Measurements from ENCODE around the gene FUZ.

The FUZ gene

DNA sequence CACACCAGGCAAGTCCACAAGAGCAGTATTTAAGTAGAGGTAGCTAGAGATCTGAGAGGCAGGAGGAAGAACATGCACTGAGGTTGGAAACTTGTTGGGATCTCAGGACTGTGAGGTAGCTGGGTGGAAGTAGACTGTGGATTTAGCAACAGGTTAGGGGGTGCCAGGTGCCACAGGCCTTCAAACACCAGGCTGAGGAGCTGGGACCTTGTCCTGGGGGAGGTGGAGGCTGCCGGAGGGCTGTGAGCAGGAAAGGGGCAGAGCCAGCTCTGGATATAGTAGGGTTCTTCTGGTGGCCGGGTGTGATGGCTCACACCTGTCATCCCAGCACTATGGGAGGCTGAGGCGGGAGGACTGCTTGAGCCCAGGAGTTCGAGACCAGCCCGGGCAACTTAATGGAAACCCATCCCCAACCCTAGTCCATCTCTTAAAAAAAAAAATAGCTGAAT is 3.1 kb downstream of the FUZ start:
- Histone ChIP-seq H3K18ac (ENCODE audit: low read length) (no peak overlapping the region), H2AFZ (ENCODE audit: low read length) (no peak overlapping the region), H3K27me3 (ENCODE audit: control insufficient read depth in 3 of 3, insufficient read depth in 3 of 3, low read depth in 1 of 3, low read length in 3 of 3) (no peaks in the 10 kb centered on the region), H3K36me3 (replicated peaks in 1 of 2; ENCODE audit: control insufficient read depth in 2 of 2, insufficient read depth in 2 of 2, low read length in 2 of 2) (peaks cover 13 to 37% of the 10 kb centered on the region in 2 donors), H2BK15ac (ENCODE audit: low read length) (no peak overlapping the region), H3K14ac (ENCODE audit: low read length) (no peak overlapping the region), H3K23ac (ENCODE audit: low read depth, low read length, poor library complexity) (no peak overlapping the region), H3K9ac (ENCODE audit: low read depth, low read length, poor library complexity) (no peak overlapping the region), H3K4ac (ENCODE audit: low read length) (no peak overlapping the region), H2AK5ac (ENCODE audit: low read depth, low read length) (peak overlapping the region; percentile 9), H2BK12ac (ENCODE audit: low read length) (no peak overlapping the region), H3K27ac (replicated peaks; ENCODE audit: low read length) (no peak overlapping the region), H4K91ac (ENCODE audit: low read depth, low read length, poor library complexity) (no peak overlapping the region), H2BK120ac (ENCODE audit: low read depth, low read length) (no peak overlapping the region), H3K79me1 (ENCODE audit: low read depth, low read length) (peaks cover 3% of the 10 kb centered on the region), H3K4me2 (ENCODE audit: insufficient read depth, low read length, poor library complexity, severe bottlenecking) (no peak overlapping the region), H4K8ac (ENCODE audit: low read depth, low read length) (no peak overlapping the region), H3K4me1 (ENCODE audit: control insufficient read depth in 2 of 2, insufficient read depth in 1 of 2, low read depth in 1 of 2, low read length in 2 of 2) (peaks cover 6 to 19% of the 10 kb centered on the region in 2 donors), H3K9me3 (replicated peaks in 1 of 2; ENCODE audit: control insufficient read depth in 2 of 2, insufficient read depth in 1 of 2, low read depth in 1 of 2, low read length in 2 of 2) (peaks cover 0 to 2% of the 10 kb centered on the region in 2 donors), H2BK5ac (ENCODE audit: low read length) (peak overlapping the region; percentile 1), H3K4me3 (ENCODE audit: low read length in 2 of 2) (peak overlapping the region in 1 of 2 donors; percentile 15)
- no CpG with 5 or more reads among the region's 5 CpGs for WGBS, 2 donors (ENCODE audit: extremely low coverage in 2 of 2, insufficient read length in 2 of 2, insufficient replicate concordance in 1 of 2)
- DNase-seq (ENCODE audit: low spot score): no peak

DNA sequence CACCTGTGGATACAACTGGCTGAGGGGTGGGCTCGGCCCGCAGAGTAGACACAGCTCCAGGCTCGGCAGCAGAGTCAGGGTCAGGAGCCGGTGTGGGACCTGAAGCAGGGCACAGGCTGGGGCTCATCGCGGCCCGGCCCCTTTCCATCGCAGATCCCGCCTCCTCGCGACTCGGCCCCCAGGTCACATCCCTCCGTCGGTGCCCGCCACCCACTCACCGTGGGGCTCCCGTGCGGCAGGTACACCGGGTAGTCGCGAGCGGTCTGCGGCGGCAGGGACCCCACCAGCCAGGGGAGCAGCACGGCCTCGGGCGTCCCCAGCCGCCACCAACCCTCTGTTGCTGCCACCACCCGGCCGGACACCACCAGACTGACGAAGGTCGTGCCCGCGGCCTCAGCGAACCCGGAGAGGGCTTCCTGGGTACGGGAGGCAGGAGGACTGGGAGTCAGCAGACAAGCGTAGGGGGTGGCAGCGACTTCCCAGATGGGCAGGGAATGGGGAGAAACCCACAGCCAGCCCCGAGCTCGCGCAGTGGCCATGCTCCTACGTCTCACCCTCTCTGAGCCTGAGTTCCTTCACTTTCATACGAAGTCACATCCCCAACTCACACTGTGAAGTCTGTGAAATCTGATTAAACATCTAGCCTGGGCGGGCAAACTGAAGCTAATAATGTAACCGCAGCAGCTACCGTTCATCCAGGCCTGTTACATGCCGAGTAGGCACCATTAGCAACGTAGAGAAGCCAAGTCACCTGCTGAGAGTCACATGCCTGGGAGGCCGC is 3.7 kb downstream of the FUZ start:
- Histone ChIP-seq H2BK12ac (ENCODE audit: low read length) (peak overlapping the region; percentile 87), H3K18ac (ENCODE audit: low read length) (peak overlapping the region; percentile 92), H3K4me3 (ENCODE audit: low read length in 2 of 2) (peak overlapping the region in 1 of 2 donors; percentile 81), H3K79me1 (ENCODE audit: low read depth, low read length) (peaks cover 3% of the 10 kb centered on the region), H3K14ac (ENCODE audit: low read length) (peak overlapping the region; percentile 84), H3K27me3 (ENCODE audit: control insufficient read depth in 3 of 3, insufficient read depth in 3 of 3, low read depth in 1 of 3, low read length in 3 of 3) (no peaks in the 10 kb centered on the region), H4K8ac (ENCODE audit: low read depth, low read length) (peak overlapping the region; percentile 98), H3K4ac (ENCODE audit: low read length) (peak overlapping the region; percentile 18), H3K4me1 (ENCODE audit: control insufficient read depth in 2 of 2, insufficient read depth in 1 of 2, low read depth in 1 of 2, low read length in 2 of 2) (peaks cover 6 to 19% of the 10 kb centered on the region in 2 donors), H4K91ac (ENCODE audit: low read depth, low read length, poor library complexity) (no peak overlapping the region), H3K23ac (ENCODE audit: low read depth, low read length, poor library complexity) (peak overlapping the region; percentile 76), H2AK5ac (ENCODE audit: low read depth, low read length) (peak overlapping the region; percentile 9), H2BK15ac (ENCODE audit: low read length) (peak overlapping the region; percentile 95), H3K9ac (ENCODE audit: low read depth, low read length, poor library complexity) (peak overlapping the region; percentile 87), H2BK5ac (ENCODE audit: low read length) (peak overlapping the region; percentile 1), H3K9me3 (replicated peaks in 1 of 2; ENCODE audit: control insufficient read depth in 2 of 2, insufficient read depth in 1 of 2, low read depth in 1 of 2, low read length in 2 of 2) (peaks cover 0 to 2% of the 10 kb centered on the region in 2 donors), H3K27ac (replicated peaks; ENCODE audit: low read length) (peak overlapping the region; percentile 61), H2BK120ac (ENCODE audit: low read depth, low read length) (peak overlapping the region; percentile 89), H3K4me2 (ENCODE audit: insufficient read depth, low read length, poor library complexity, severe bottlenecking) (peak overlapping the region; percentile 71), H2AFZ (ENCODE audit: low read length) (no peak overlapping the region), H3K36me3 (replicated peaks in 1 of 2; ENCODE audit: control insufficient read depth in 2 of 2, insufficient read depth in 2 of 2, low read length in 2 of 2) (peaks cover 13 to 44% of the 10 kb centered on the region in 2 donors)
- no peak for DNase-seq (ENCODE audit: low spot score)
- no CpG with 5 or more reads among the region's 50 CpGs for WGBS, 2 donors (ENCODE audit: extremely low coverage in 2 of 2, insufficient read length in 2 of 2, insufficient replicate concordance in 1 of 2)

DNA sequence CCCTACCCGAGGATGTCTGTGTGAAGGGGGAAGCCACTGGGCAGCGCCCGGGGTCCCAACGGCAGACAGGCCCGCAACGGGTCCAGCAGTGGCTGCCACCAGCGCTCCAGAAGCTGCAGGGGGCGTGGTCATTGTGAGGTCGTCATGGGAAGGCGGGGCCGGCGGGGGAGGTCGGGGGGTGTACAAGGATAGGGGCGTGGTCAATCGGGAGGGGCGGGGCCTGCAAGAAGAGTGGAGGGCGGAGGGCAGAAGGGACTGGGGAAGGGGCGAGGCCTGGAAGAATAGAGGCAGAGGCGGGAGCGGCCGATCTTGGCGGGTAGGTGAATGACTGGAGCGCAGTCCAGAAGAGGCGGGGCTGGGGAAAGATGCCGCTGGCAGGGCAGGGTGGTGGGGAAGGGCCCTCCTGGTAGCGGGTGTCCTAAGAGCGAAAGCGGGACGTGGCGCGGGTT is 4.4 kb downstream of the FUZ start:
- peaks cover 5 to 19% of the 10 kb centered on the region in 2 donors for H3K4me1 ChIP-seq (ENCODE audit: control insufficient read depth in 2 of 2, insufficient read depth in 1 of 2, low read depth in 1 of 2, low read length in 2 of 2)
- peak overlapping the region; percentile 76 for H3K23ac ChIP-seq (ENCODE audit: low read depth, low read length, poor library complexity)
- H3K4me2 ChIP-seq (ENCODE audit: insufficient read depth, low read length, poor library complexity, severe bottlenecking): peak overlapping the region; percentile 71
- H3K9me3 ChIP-seq (replicated peaks in 1 of 2; ENCODE audit: control insufficient read depth in 2 of 2, insufficient read depth in 1 of 2, low read depth in 1 of 2, low read length in 2 of 2): peaks cover 0 to 2% of the 10 kb centered on the region in 2 donors
- H3K79me1 ChIP-seq (ENCODE audit: low read depth, low read length): peaks cover 3% of the 10 kb centered on the region
- peak overlapping the region in 1 of 2 donors; percentile 81 for H3K4me3 ChIP-seq (ENCODE audit: low read length in 2 of 2)
- H4K91ac ChIP-seq (ENCODE audit: low read depth, low read length, poor library complexity): no peak overlapping the region
- no peak overlapping the region for H2AFZ ChIP-seq (ENCODE audit: low read length)
- peak overlapping the region; percentile 89 for H2BK120ac ChIP-seq (ENCODE audit: low read depth, low read length)
- peak overlapping the region; percentile 95 for H2BK15ac ChIP-seq (ENCODE audit: low read length)
- H2AK5ac ChIP-seq (ENCODE audit: low read depth, low read length): no peak overlapping the region
- no peak overlapping the region for H2BK12ac ChIP-seq (ENCODE audit: low read length)
- peak overlapping the region; percentile 98 for H4K8ac ChIP-seq (ENCODE audit: low read depth, low read length)
- peak overlapping the region; percentile 18 for H3K4ac ChIP-seq (ENCODE audit: low read length)
- peak overlapping the region; percentile 61 for H3K27ac ChIP-seq (replicated peaks; ENCODE audit: low read length)
- no peak overlapping the region for H2BK5ac ChIP-seq (ENCODE audit: low read length)
- H3K9ac ChIP-seq (ENCODE audit: low read depth, low read length, poor library complexity): peak overlapping the region; percentile 87
- H3K27me3 ChIP-seq (ENCODE audit: control insufficient read depth in 3 of 3, insufficient read depth in 3 of 3, low read depth in 1 of 3, low read length in 3 of 3): no peaks in the 10 kb centered on the region
- peak overlapping the region; percentile 84 for H3K14ac ChIP-seq (ENCODE audit: low read length)
- WGBS, 2 donors (ENCODE audit: extremely low coverage in 2 of 2, insufficient read length in 2 of 2, insufficient replicate concordance in 1 of 2): no CpG with 5 or more reads among the region's 31 CpGs
- peaks cover 13 to 46% of the 10 kb centered on the region in 2 donors for H3K36me3 ChIP-seq (replicated peaks in 1 of 2; ENCODE audit: control insufficient read depth in 2 of 2, insufficient read depth in 2 of 2, low read length in 2 of 2)
- peak; percentile 94 for DNase-seq (ENCODE audit: low spot score)
- H3K18ac ChIP-seq (ENCODE audit: low read length): peak overlapping the region; percentile 92

Measured in neuronal stem cell (in vitro differentiated cells).